Measurements from ENCODE around the gene PRR5.
"Not testable (repeated sequence)": the region's sequence is repeated elsewhere in the genome, so short reads cannot be mapped to it uniquely, and the experiment has no call there.

PRR5 gene

GRCh38 chr22:44671742-44672141 is 30.3 kb upstream of the PRR5 start:
- FAIRE-seq (no peak), DNase-seq (ENCODE audit: insufficient read length, low spot score) (no peak)
- TF ChIP-seq POLR2A (IDR thresholded peaks at IDR 0.05; ENCODE audit: low read depth, low read length) = no peak
- TF ChIP-seq TAF1 (IDR thresholded peaks at IDR 0.05; ENCODE audit: low read depth, low read length) = no peak

GRCh38 chr22:44672632-44673031 is 29.4 kb upstream of the PRR5 start:
- FAIRE-seq (no peak), DNase-seq (ENCODE audit: insufficient read length, low spot score) (no peak)
- no peak for TF ChIP-seq POLR2AphosphoS5 (IDR thresholded peaks at IDR 0.05; ENCODE audit: low read depth, low read length)
- no peak for TF ChIP-seq TAF1 (IDR thresholded peaks at IDR 0.05; ENCODE audit: low read depth, low read length)
- TF ChIP-seq POU2F2 (IDR thresholded peaks at IDR 0.05; ENCODE audit: low read depth, low read length) = no peak
- TF ChIP-seq SPI1 (IDR thresholded peaks at IDR 0.05; ENCODE audit: low read depth, low read length) = no peak
- no peak for TF ChIP-seq PAX5 (IDR thresholded peaks at IDR 0.05; ENCODE audit: insufficient read depth, low read length, severe bottlenecking)
- TF ChIP-seq POLR2A (IDR thresholded peaks at IDR 0.05; ENCODE audit: low read depth, low read length) = no peak

GRCh38 chr22:44673406-44673805 is 28.6 kb upstream of the PRR5 start:
- TF ChIP-seq TAF1 (IDR thresholded peaks at IDR 0.05; ENCODE audit: low read depth, low read length) = no peak
- TF ChIP-seq POLR2AphosphoS5 (IDR thresholded peaks at IDR 0.05; ENCODE audit: low read depth, low read length) = no peak
- TF ChIP-seq POU2F2 (IDR thresholded peaks at IDR 0.05; ENCODE audit: low read depth, low read length) = no peak
- TF ChIP-seq PAX5 (IDR thresholded peaks at IDR 0.05; ENCODE audit: insufficient read depth, low read length, severe bottlenecking) = no peak
- no peak for TF ChIP-seq POLR2A (IDR thresholded peaks at IDR 0.05; ENCODE audit: low read depth, low read length)
- no peak for TF ChIP-seq SPI1 (IDR thresholded peaks at IDR 0.05; ENCODE audit: low read depth, low read length)
- DNase-seq (ENCODE audit: insufficient read length, low spot score) (no peak), FAIRE-seq (no peak)

- DNase-seq (ENCODE audit: insufficient read length, low spot score); FAIRE-seq: not testable (repeated sequence)
Measured at GRCh38 chr22:44676066-44676440, 26.0 kb upstream of the PRR5 start.

GRCh38 chr22:44676441-44677352 is 25.3 kb upstream of the PRR5 start:
- no peak for FAIRE-seq
- TF ChIP-seq PAX5 (IDR thresholded peaks at IDR 0.05; ENCODE audit: insufficient read depth, low read length, severe bottlenecking) (no peak), POU2F2 (IDR thresholded peaks at IDR 0.05; ENCODE audit: low read depth, low read length) (no peak), POLR2AphosphoS5 (IDR thresholded peaks at IDR 0.05; ENCODE audit: low read depth, low read length) (no peak), TAF1 (IDR thresholded peaks at IDR 0.05; ENCODE audit: low read depth, low read length) (no peak), POLR2A (IDR thresholded peaks at IDR 0.05; ENCODE audit: low read depth, low read length) (no peak), SPI1 (IDR thresholded peaks at IDR 0.05; ENCODE audit: low read depth, low read length) (no peak)
- no peak for DNase-seq (ENCODE audit: insufficient read length, low spot score)

- TF ChIP-seq POU2F2 (IDR thresholded peaks at IDR 0.05; ENCODE audit: low read depth, low read length) (no peak), POLR2AphosphoS5 (IDR thresholded peaks at IDR 0.05; ENCODE audit: low read depth, low read length) (no peak)
- FAIRE-seq (no peak), DNase-seq (ENCODE audit: insufficient read length, low spot score) (no peak)
Measured at GRCh38 chr22:44677353-44677840, 24.6 kb upstream of the PRR5 start.

- TF ChIP-seq PAX5 (IDR thresholded peaks at IDR 0.05; ENCODE audit: insufficient read depth, low read length, severe bottlenecking) = no peak
- no peak for TF ChIP-seq TAF1 (IDR thresholded peaks at IDR 0.05; ENCODE audit: low read depth, low read length)
- TF ChIP-seq POLR2A (IDR thresholded peaks at IDR 0.05; ENCODE audit: low read depth, low read length) = no peak
- no peak for TF ChIP-seq POLR2AphosphoS5 (IDR thresholded peaks at IDR 0.05; ENCODE audit: low read depth, low read length)
- TF ChIP-seq POU2F2 (IDR thresholded peaks at IDR 0.05; ENCODE audit: low read depth, low read length) = no peak
- no peak for TF ChIP-seq SPI1 (IDR thresholded peaks at IDR 0.05; ENCODE audit: low read depth, low read length)
- no peak for DNase-seq (ENCODE audit: insufficient read length, low spot score)
- no peak for FAIRE-seq
Measured at GRCh38 chr22:44677871-44678555, 24.0 kb upstream of the PRR5 start.

- no peak for FAIRE-seq
- no peak for DNase-seq (ENCODE audit: insufficient read length, low spot score)
- TF ChIP-seq SPI1 (IDR thresholded peaks at IDR 0.05; ENCODE audit: low read depth, low read length) = no peak
- TF ChIP-seq POLR2AphosphoS5 (IDR thresholded peaks at IDR 0.05; ENCODE audit: low read depth, low read length) = no peak
- no peak for TF ChIP-seq POU2F2 (IDR thresholded peaks at IDR 0.05; ENCODE audit: low read depth, low read length)
- TF ChIP-seq POLR2A (IDR thresholded peaks at IDR 0.05; ENCODE audit: low read depth, low read length) = no peak
- TF ChIP-seq TAF1 (IDR thresholded peaks at IDR 0.05; ENCODE audit: low read depth, low read length) = no peak
Measured at GRCh38 chr22:44678556-44679305, 23.3 kb upstream of the PRR5 start.

GRCh38 chr22:44679306-44679647 is 22.7 kb upstream of the PRR5 start:
- DNase-seq (ENCODE audit: insufficient read length, low spot score); FAIRE-seq: not testable (repeated sequence)

- FAIRE-seq = no peak
- no peak for DNase-seq (ENCODE audit: insufficient read length, low spot score)
- TF ChIP-seq SPI1 (IDR thresholded peaks at IDR 0.05; ENCODE audit: low read depth, low read length) (no peak), PAX5 (IDR thresholded peaks at IDR 0.05; ENCODE audit: insufficient read depth, low read length, severe bottlenecking) (no peak), POU2F2 (IDR thresholded peaks at IDR 0.05; ENCODE audit: low read depth, low read length) (no peak), POLR2A (IDR thresholded peaks at IDR 0.05; ENCODE audit: low read depth, low read length) (no peak), POLR2AphosphoS5 (IDR thresholded peaks at IDR 0.05; ENCODE audit: low read depth, low read length) (no peak), TAF1 (IDR thresholded peaks at IDR 0.05; ENCODE audit: low read depth, low read length) (no peak)
Measured at GRCh38 chr22:44680058-44680457, 21.9 kb upstream of the PRR5 start.

Data from GM12891 (cell line).